C4-2B (cell line): ENCODE results near the gene ZNF268.

Experiments used
- H3K27ac ChIP-seq: fragments of 450-650 bp; 2 replicates; pipeline ENCODE4 v1.5.1; 2017
- ZFX ChIP-seq: fragments of 450-650 bp; IDR thresholded peaks from 2 replicates; pipeline ENCODE4 v1.6.1; 2017
- TF ChIP-seq, protein P1 (sequence below): fragments of 450-650 bp; conservative IDR thresholded peaks from 2 replicates; pipeline ENCODE4 v1.5.1; 2017; ENCODE audit warnings: mild to moderate bottlenecking

Gene ZNF268

DNA sequence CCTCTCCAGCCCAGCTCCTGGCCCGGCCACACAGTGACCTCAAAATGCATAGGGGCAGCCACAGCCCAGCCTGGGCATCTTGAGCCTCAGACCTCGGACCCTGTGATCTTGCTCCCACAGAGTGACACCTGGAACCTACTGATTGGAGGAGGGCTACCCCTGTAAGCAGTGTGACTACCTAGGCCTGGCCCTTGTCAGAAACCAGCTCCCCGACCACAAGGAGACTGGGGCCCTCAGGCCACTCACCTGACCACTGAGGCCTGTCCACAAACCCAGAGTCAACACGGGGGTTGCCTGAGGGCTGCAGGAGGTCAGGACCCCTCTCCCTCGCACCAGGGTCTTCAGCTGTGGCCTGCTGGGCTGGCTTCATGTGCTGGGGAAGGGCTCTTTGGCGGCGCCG, 45.4 kb downstream of the ZNF268 start:
- H3K27ac ChIP-seq = no peak overlapping the region
- TF ChIP-seq ZFX = no peak
- TF ChIP-seq, protein P1, sequence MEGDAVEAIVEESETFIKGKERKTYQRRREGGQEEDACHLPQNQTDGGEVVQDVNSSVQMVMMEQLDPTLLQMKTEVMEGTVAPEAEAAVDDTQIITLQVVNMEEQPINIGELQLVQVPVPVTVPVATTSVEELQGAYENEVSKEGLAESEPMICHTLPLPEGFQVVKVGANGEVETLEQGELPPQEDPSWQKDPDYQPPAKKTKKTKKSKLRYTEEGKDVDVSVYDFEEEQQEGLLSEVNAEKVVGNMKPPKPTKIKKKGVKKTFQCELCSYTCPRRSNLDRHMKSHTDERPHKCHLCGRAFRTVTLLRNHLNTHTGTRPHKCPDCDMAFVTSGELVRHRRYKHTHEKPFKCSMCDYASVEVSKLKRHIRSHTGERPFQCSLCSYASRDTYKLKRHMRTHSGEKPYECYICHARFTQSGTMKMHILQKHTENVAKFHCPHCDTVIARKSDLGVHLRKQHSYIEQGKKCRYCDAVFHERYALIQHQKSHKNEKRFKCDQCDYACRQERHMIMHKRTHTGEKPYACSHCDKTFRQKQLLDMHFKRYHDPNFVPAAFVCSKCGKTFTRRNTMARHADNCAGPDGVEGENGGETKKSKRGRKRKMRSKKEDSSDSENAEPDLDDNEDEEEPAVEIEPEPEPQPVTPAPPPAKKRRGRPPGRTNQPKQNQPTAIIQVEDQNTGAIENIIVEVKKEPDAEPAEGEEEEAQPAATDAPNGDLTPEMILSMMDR = no peak

DNA sequence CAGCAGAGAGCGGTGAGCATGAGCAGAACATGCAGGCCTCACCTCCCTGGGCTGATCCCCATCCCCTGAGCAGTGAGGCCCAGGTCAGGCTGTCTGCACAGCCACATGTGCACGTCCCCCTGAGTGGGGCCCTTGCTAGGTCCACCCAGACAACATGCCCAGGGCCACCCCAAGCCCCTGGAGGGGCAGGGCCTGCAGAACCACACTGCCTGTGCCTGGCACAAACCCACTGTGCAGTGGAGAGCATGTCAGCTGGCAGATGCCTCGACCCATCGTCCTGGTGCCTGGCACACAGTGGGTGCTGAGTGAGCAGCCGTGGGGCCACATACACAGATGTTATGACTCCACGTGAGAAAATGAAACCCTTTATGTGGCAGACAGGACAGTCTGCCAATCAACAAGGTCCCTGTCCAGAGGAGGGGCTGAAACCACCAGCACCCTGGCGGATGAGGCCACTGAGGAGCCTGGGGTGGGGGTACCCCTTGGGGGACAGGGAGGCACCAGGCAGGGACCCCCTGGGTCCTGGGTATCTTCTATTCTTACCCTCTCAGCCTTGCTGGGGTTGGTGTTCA, 46.1 kb downstream of the ZNF268 start:
- no peak overlapping the region for H3K27ac ChIP-seq
- TF ChIP-seq, protein P1 = no peak

DNA sequence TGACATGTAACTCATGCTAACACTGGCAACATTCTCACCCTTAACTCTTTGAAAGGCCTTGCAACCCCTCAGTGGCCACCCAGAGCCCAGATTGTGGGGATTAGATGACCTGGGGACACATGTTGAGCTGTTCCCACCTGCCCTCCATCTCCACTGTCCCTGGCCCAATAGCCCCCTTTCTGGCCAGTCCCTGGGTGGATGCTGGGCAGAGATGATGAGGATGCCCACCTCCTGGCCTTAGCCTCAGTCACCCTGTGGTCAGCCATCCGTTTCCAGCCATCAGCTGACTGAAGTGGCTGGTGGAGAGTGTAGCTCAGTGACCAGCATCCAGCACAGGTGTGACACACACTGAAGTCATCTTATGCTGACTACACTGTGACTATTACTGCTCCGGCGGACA, 49.7 kb downstream of the ZNF268 start:
- TF ChIP-seq, protein P1 = no peak
- no peak for TF ChIP-seq ZFX
- no peak overlapping the region for H3K27ac ChIP-seq

DNA sequence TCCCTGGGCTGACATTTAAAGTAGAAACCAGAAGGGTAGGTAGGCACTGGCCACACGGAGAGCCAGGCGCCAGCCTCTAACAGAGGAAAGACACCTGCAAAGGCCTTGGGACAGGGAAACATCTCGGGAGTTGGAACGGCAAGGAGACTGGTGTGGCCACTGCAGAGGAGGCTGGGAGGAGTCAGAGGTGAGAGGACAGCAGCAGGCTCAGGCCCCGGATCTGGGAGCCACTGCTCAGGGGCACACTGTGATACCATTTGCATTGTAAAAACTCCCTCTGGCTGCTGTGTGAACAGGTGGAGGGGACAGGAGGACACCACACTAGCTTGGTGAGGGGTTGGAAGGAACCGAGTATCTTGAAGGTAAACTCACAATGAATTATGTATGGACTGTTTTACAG, 51.7 kb downstream of the ZNF268 start:
- TF ChIP-seq, protein P1 = no peak
- no peak overlapping the region for H3K27ac ChIP-seq

DNA sequence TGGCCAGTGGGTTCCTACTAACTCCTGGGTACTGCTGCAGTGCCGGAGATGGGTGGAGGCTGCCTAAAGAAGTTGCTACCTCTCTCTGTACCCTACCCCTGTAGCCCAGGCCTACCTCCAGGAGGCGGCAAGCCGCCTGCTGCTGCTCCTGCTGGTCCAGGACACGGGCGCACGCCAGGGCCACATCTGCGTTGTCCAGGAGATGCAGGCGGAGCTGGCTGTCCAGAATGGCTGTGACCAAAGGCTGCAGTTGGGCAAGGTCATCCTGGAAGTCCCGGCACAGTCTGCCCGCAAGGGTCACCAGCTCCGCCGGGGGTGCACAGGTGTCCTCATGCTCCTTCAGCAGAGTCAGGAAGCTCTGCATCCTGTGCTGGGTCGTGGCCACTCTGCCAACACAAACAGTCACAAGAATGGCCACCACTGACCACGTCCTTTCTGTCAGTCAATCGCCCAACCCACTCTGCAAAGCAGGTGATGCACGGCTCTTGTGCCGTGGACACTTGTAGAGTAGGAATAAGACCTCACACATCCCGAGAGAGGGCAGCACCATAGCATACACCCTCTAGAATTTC, 52.8 kb downstream of the ZNF268 start:
- TF ChIP-seq ZFX = no peak
- TF ChIP-seq, protein P1 = no peak

DNA sequence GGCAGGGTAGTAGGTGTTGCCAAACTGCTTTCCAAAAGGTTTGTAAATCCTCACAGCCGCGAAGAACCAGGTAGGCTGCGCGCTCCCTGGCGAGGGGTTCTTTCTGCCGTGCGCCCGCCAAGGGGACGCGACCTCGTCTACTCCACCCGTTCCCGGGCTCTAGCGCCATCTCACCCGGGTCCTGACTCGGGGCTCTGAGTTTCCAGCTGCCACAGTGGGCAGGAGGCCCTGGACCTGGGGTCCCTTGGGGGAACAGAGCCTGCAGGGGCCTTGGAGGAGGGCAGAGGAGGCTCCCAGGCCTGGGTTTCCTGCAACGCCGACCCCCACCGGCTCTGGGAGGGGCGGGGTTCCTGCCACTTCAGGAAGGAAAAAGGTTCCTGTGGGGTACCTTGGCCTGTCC, 53.7 kb downstream of the ZNF268 start:
- no peak overlapping the region for H3K27ac ChIP-seq
- TF ChIP-seq, protein P1 = no peak
- no peak for TF ChIP-seq ZFX

More for the DNA sequence above, 52.8 kb downstream of the ZNF268 start:
- no peak overlapping the region for H3K27ac ChIP-seq

DNA sequence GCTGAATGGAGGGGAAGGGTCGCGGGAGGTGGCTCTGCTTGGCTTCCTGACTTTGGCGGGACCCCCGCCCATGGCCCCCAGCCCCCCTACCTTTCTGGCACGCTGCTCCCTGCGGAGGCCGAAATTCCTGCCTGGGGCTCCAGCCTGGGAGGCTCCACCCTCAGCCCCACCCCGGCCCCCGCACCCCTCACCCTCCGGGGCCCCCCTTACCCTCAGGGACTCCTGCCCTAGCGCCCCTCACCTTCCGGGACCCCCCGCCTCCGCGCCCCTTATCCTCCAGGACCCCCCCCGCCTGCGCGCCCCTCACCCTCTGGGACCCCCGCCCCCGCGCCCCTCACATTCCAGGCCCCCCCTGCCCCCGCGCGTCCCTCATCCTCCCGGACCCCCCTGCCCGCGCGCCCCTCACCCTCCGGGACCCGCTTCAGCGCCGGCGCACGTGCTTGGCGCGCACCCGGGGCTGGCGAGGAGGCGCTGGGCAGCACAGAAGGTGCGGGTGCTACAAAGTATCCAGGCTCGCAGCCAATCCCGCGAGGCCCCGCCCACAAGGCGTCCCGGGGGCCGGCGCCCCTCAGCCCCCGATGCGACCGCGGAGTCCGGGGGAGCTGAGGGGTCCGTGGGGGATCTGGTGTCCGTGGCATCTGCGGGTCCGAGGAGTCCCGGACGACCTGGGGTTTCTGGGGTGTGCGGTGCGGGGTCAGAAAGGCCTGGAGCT, 54.3 kb downstream of the ZNF268 start, which contains the start of gene ANHX:
Gene ANHX (minus strand): TSS at position 477 of the 712 bp plus-strand sequence. CDS start 1,521 bp downstream, outside the sequence.
- no peak for TF ChIP-seq ZFX
- TF ChIP-seq, protein P1 = no peak

More for the DNA sequence above, 54.3 kb downstream of the ZNF268 start, which contains the start of gene ANHX:
- no peak within 1 kb of the TSS for H3K27ac ChIP-seq
